Osteocyte (in vitro differentiated cells): ENCODE results near the gene MEDAG. TPM values are rescaled to one million over a fixed set of nuclear protein-coding genes. Genes with fewer than 3 reads are reported as not detected.

Experiments used
- DNase-seq: peaks from one replicate; pipeline ENCODE4 v3.0.0; 2021; ENCODE audit warnings: mixed read lengths; ENCODE audit not compliant: unreplicated experiment; ENCODE audit errors: extremely low spot score
- H3K27ac Mint-ChIP-seq: one replicate; pipeline ENCODE4 v1.8.0; 2021; ENCODE audit warnings: mild to moderate bottlenecking, mixed read lengths; ENCODE audit not compliant: unreplicated experiment
- H3K27me3 Mint-ChIP-seq: one replicate; pipeline ENCODE4 v1.8.0; 2021; ENCODE audit warnings: mixed read lengths; ENCODE audit not compliant: unreplicated experiment
- H3K36me3 Mint-ChIP-seq: one replicate; pipeline ENCODE4 v1.8.0; 2021; ENCODE audit warnings: mixed read lengths; ENCODE audit not compliant: unreplicated experiment
- H3K4me1 Mint-ChIP-seq: one replicate; pipeline ENCODE4 v1.8.0; 2021; ENCODE audit warnings: mixed read lengths; ENCODE audit not compliant: unreplicated experiment
- H3K4me3 Mint-ChIP-seq: one replicate; pipeline ENCODE4 v1.8.0; 2021; ENCODE audit warnings: mild to moderate bottlenecking, moderate library complexity, mixed read lengths; ENCODE audit not compliant: unreplicated experiment
- H3K9me3 Mint-ChIP-seq: one replicate; pipeline ENCODE4 v1.8.0; 2021; ENCODE audit warnings: mixed read lengths; ENCODE audit not compliant: unreplicated experiment
- CTCF ChIP-seq: fragments of 200-600 bp; sonication (generic); IDR thresholded peaks from 2 replicates; pipeline ENCODE4 v1.5.0; 2021; ENCODE audit warnings: antibody characterized with exemption, mild to moderate bottlenecking, moderate library complexity
- long read RNA-seq: library from polyadenylated mRNA; unstranded; transcript quantifications from one replicate; pipeline ENCODE4 v2.0.0, GENCODE V29; 2021
- total RNA-seq: library from RNA; stranded (reverse); gene quantifications from 2 replicates; pipeline ENCODE4 v1.2.1, GENCODE V29; 2021

The MEDAG gene
- total RNA-seq, result 2.0 and 2.7 TPM in 2 replicates
- long read RNA-seq, result 0 reads

GRCh38 chr13:30905932-30906383 lies at the start of gene MEDAG:
Gene MEDAG (plus strand): TSS chr13:30906271. CDS start chr13:30906516, 245 bp downstream.
- no peak for DNase-seq
- TF ChIP-seq CTCF, result no peak
- Mint-ChIP-seq H3K36me3 (no peaks in the 10 kb centered on the region), H3K9me3 (no peaks in the 10 kb centered on the region), H3K27ac (peak within 1 kb of the TSS; percentile 78), H3K27me3 (no peaks in the 10 kb centered on the region), H3K4me3 (peak within 1 kb of the TSS; percentile 23), H3K4me1 (peaks cover 39% of the 10 kb centered on the region)

- TF ChIP-seq CTCF, result no peak
- Mint-ChIP-seq H3K27ac (no peak overlapping the region), H3K9me3 (no peaks in the 10 kb centered on the region), H3K36me3 (no peaks in the 10 kb centered on the region), H3K4me1 (peaks cover 31% of the 10 kb centered on the region), H3K27me3 (no peaks in the 10 kb centered on the region), H3K4me3 (no peak overlapping the region)
- DNase-seq, result no peak
Measured at GRCh38 chr13:30857018-30857417, 49.1 kb upstream of the MEDAG start.

- no peak for DNase-seq
- TF ChIP-seq CTCF, result no peak
- Mint-ChIP-seq H3K27me3 (no peaks in the 10 kb centered on the region), H3K36me3 (no peaks in the 10 kb centered on the region), H3K27ac (no peak overlapping the region), H3K4me3 (no peak overlapping the region), H3K4me1 (peaks cover 31% of the 10 kb centered on the region), H3K9me3 (no peaks in the 10 kb centered on the region)
Measured at GRCh38 chr13:30857636-30858035, 48.4 kb upstream of the MEDAG start.

- H3K4me3 Mint-ChIP-seq, result no peak overlapping the region
- peaks cover 39% of the 10 kb centered on the region for H3K4me1 Mint-ChIP-seq
- no peaks in the 10 kb centered on the region for H3K9me3 Mint-ChIP-seq
- H3K27me3 Mint-ChIP-seq, result no peaks in the 10 kb centered on the region
- peak overlapping the region; percentile 4 for H3K27ac Mint-ChIP-seq
- H3K36me3 Mint-ChIP-seq, result no peaks in the 10 kb centered on the region
- TF ChIP-seq CTCF, result no peak
- DNase-seq, result no peak
Measured at GRCh38 chr13:30859326-30859725, 46.7 kb upstream of the MEDAG start.

GRCh38 chr13:30861163-30861562 lies 44.9 kb upstream of the MEDAG start:
- H3K27ac Mint-ChIP-seq, result no peak overlapping the region
- no peaks in the 10 kb centered on the region for H3K27me3 Mint-ChIP-seq
- no peak for DNase-seq
- no peak for TF ChIP-seq CTCF
- no peaks in the 10 kb centered on the region for H3K9me3 Mint-ChIP-seq
- peaks cover 54% of the 10 kb centered on the region for H3K4me1 Mint-ChIP-seq
- no peaks in the 10 kb centered on the region for H3K36me3 Mint-ChIP-seq
- no peak overlapping the region for H3K4me3 Mint-ChIP-seq
